MM.1S (cell line): ENCODE measurements around the gene VAV2.

ENCODE experiments used
- DNase-seq: peaks from one replicate; pipeline ENCODE4 v3.0.0-alpha.2; 2015
- H2AFZ ChIP-seq: fragments of 300-600 bp; sonication (generic); 2 replicates; pipeline ENCODE4 v1.6.0; 2016; ENCODE audit warnings: antibody characterized with exemption, low read length
- H3F3A ChIP-seq: fragments of 300-600 bp; sonication (generic); 2 replicates; pipeline ENCODE4 v1.6.1; 2016; ENCODE audit warnings: mild to moderate bottlenecking, antibody characterized with exemption, low read length, moderate library complexity, mixed read lengths; ENCODE audit not compliant: insufficient read depth
- H3K27ac ChIP-seq: fragments of 300-600 bp; sonication (generic); 2 replicates; pipeline ENCODE4 v1.5.1; 2016; ENCODE audit warnings: mild to moderate bottlenecking, low read length
- H3K27me3 ChIP-seq: fragments of 300-600 bp; sonication (generic); replicated peaks from 2 replicates; pipeline ENCODE4 v1.6.0; 2016; ENCODE audit warnings: low read length; ENCODE audit not compliant: insufficient read depth
- H3K36me3 ChIP-seq: fragments of 300-600 bp; sonication (generic); replicated peaks from 2 replicates; pipeline ENCODE4 v1.6.1; 2016; ENCODE audit warnings: mild to moderate bottlenecking, low read length, mixed read lengths; ENCODE audit not compliant: insufficient read depth
- H3K4me1 ChIP-seq: fragments of 300-600 bp; sonication (generic); 2 replicates; pipeline ENCODE4 v1.6.1; 2016; ENCODE audit warnings: low read length, mixed read lengths
- H3K4me2 ChIP-seq: fragments of 300-600 bp; sonication (generic); 2 replicates; pipeline ENCODE4 v1.6.0; 2016; ENCODE audit warnings: low read depth, low read length
- H3K4me3 ChIP-seq: fragments of 300-600 bp; sonication (generic); 2 replicates; pipeline ENCODE4 v1.5.1; 2016; ENCODE audit warnings: low read length, mixed read lengths
- H3K79me2 ChIP-seq: fragments of 300-600 bp; sonication (generic); 2 replicates; pipeline ENCODE4 v1.6.1; 2016; ENCODE audit warnings: mixed run types, low read length, mixed read lengths
- H3K9ac ChIP-seq: fragments of 300-600 bp; sonication (generic); 2 replicates; pipeline ENCODE4 v1.6.1; 2016; ENCODE audit warnings: low read length, mixed read lengths
- H3K9me2 ChIP-seq: fragments of 300-600 bp; sonication (generic); replicated peaks from 2 replicates; pipeline ENCODE4 v1.6.1; 2016; ENCODE audit warnings: mild to moderate bottlenecking, low read length, mixed read lengths; ENCODE audit not compliant: insufficient read depth
- H3K9me3 ChIP-seq: fragments of 300-600 bp; sonication (generic); replicated peaks from 2 replicates; pipeline ENCODE4 v1.6.1; 2016; ENCODE audit warnings: mild to moderate bottlenecking, low read length, mixed read lengths; ENCODE audit not compliant: insufficient read depth
- H4K20me1 ChIP-seq: fragments of 300-600 bp; sonication (generic); 2 replicates; pipeline ENCODE4 v1.6.1; 2016; ENCODE audit warnings: mild to moderate bottlenecking, low read length, moderate library complexity, mixed read lengths; ENCODE audit not compliant: insufficient read depth
- CTCF ChIP-seq: fragments of 300-600 bp; sonication (generic); IDR thresholded peaks from 2 replicates; pipeline ENCODE4 v1.5.1; 2016; ENCODE audit warnings: antibody characterized with exemption, low read length, mixed read lengths
- EZH2 ChIP-seq: fragments of 300-600 bp; sonication (generic); optimal IDR thresholded peaks from 2 replicates; pipeline ENCODE3; 2017; ENCODE audit warnings: low read depth, mild to moderate bottlenecking, antibody characterized with exemption, low read length, mixed read lengths
- EZH2phosphoT487 ChIP-seq: fragments of 300-600 bp; sonication (generic); IDR thresholded peaks from 2 replicates; pipeline ENCODE4 v1.6.1; 2018; ENCODE audit warnings: antibody characterized with exemption, low read length

Gene VAV2

GRCh38 chr9:133956520-133957076, 35.5 kb downstream of the VAV2 start:
- no peak for DNase-seq
- no peaks in the 10 kb centered on the region for H3K4me1 ChIP-seq
- no peaks in the 10 kb centered on the region for H3K9me2 ChIP-seq
- H3F3A ChIP-seq: no peaks in the 10 kb centered on the region
- no peaks in the 10 kb centered on the region for H3K36me3 ChIP-seq
- no peaks in the 10 kb centered on the region for H4K20me1 ChIP-seq
- no peak overlapping the region for H3K4me2 ChIP-seq
- peaks cover 36% of the 10 kb centered on the region for H3K27me3 ChIP-seq
- H3K79me2 ChIP-seq: no peaks in the 10 kb centered on the region
- H3K4me3 ChIP-seq: no peak overlapping the region
- no peaks in the 10 kb centered on the region for H3K9me3 ChIP-seq
- TF ChIP-seq EZH2phosphoT487 (no peak), CTCF (no peak), EZH2 (no peak)
- no peak overlapping the region for H3K9ac ChIP-seq
- H2AFZ ChIP-seq: no peak overlapping the region
- H3K27ac ChIP-seq: no peak overlapping the region

- Histone ChIP-seq H2AFZ (no peak overlapping the region), H3K4me3 (no peak overlapping the region), H3K27ac (no peak overlapping the region), H3K9ac (no peak overlapping the region), H3K9me3 (no peaks in the 10 kb centered on the region), H4K20me1 (no peaks in the 10 kb centered on the region), H3F3A (no peaks in the 10 kb centered on the region), H3K9me2 (no peaks in the 10 kb centered on the region), H3K4me1 (no peaks in the 10 kb centered on the region), H3K27me3 (peaks cover 38% of the 10 kb centered on the region), H3K36me3 (no peaks in the 10 kb centered on the region), H3K79me2 (no peaks in the 10 kb centered on the region), H3K4me2 (no peak overlapping the region)
- TF ChIP-seq EZH2phosphoT487: no peak
- no peak for TF ChIP-seq EZH2
- no peak for DNase-seq
These were observed 36.2 kb downstream of the VAV2 start for GRCh38 chr9:133955821-133956411.

DNA sequence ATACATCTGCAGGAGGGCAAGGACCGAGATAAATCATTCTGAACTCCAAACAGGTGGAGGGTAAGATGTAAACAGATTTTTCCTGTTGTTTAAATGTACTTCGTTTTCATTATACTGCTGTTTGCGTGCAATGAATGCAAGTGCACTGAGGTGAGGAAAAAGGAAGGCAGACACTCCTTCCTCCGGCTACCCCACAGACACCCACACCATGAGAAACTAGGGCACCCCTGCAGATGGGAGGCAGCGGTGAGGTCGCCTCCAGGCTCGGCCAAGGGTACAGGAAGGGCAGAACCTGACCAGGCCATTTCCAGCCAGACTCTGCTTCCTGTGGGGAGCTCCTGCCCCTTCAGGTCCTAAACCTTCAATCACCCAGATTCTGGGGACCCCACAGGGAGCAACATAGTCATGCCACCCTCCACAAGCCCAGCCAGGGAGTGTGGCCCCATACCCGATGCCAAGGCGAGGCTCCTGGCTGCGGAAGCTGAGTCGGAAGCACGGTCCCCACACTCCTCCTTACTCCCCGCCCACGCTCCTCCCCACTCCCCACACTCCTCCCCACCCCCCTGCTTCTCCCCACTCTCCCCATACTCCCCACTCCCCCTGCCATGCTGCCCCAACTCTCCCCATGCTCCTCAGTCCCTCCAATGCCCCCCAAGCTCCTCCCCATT, 37.1 kb downstream of the VAV2 start:
- H3K36me3 ChIP-seq: no peaks in the 10 kb centered on the region
- H3K79me2 ChIP-seq: no peaks in the 10 kb centered on the region
- DNase-seq: no peak
- H3K4me3 ChIP-seq: no peak overlapping the region
- TF ChIP-seq CTCF (no peak), EZH2phosphoT487 (no peak), EZH2 (no peak)
- no peaks in the 10 kb centered on the region for H3K9me3 ChIP-seq
- H3K27me3 ChIP-seq: peaks cover 47% of the 10 kb centered on the region
- no peaks in the 10 kb centered on the region for H4K20me1 ChIP-seq
- H3K27ac ChIP-seq: no peak overlapping the region
- no peaks in the 10 kb centered on the region for H3F3A ChIP-seq
- no peak overlapping the region for H3K4me2 ChIP-seq
- H3K9ac ChIP-seq: no peak overlapping the region
- no peaks in the 10 kb centered on the region for H3K4me1 ChIP-seq
- H2AFZ ChIP-seq: no peak overlapping the region
- no peaks in the 10 kb centered on the region for H3K9me2 ChIP-seq
